Measurements from ENCODE around the gene LMAN1L.

GRCh38 chr15:74775894-74776293 lies 36.7 kb upstream of the LMAN1L start:
- no peak for TF ChIP-seq CTCF (IDR thresholded peaks at IDR 0.05; ENCODE audit: poor library complexity)
- no peak for TF ChIP-seq EZH2 (IDR thresholded peaks at IDR 0.05; ENCODE audit: borderline replicate concordance)
